K562 (cell line): Measurements from ENCODE around the gene EPB41L3. TPM values are rescaled to one million over a fixed set of nuclear protein-coding genes. Genes with fewer than 3 reads are reported as not detected.

ENCODE experiments used
- ATAC-seq: fragments of 200-7000 bp; cut with Tn5 transposase; 3 replicates; pipeline ENCODE4 v1.9.1; 2020; ENCODE audit warnings: moderate library complexity
- BruUV-seq: library from RNA; stranded (reverse); fragments of 400-500 nt; replicated peaks from 2 replicates; lab custom pipeline; 2021; lab: Mats Ljungman, UMichigan
- CTCF ChIA-PET: fragments of 300-600 bp; formaldehyde crosslinking; extraction: SDS; loops from one replicate; lab custom pipeline; 2021; ENCODE audit warnings: low intra/inter-chr PET ratio; lab: Yijun Ruan, JAX
- POLR2A ChIA-PET: fragments of 300-600, 350-650 bp; sonication (Branson Sonifier 250); formaldehyde crosslinking; extraction: SDS; loops from one replicate; lab custom pipeline; 2021; ENCODE audit warnings: antibody characterized with exemption, inconsistent platforms; lab: Yijun Ruan, JAX
- DNase-seq, 4 experiments: peaks; one replicate each; pipeline versions ENCODE4 v3.0.0 to v3.0.0-alpha.2; 2011 to 2018; ENCODE audit warnings: low spot score in 3 of 4, mixed read lengths in 3 of 4; ENCODE audit errors: extremely low read depth in 1 of 4
- FAIRE-seq: peaks from 2 replicates; lab custom pipeline; 2011; peaks lifted over from hg19 to GRCh38; lab: Jason Lieb, UNC
- H2AFZ ChIP-seq: 2 replicates; pipeline ENCODE4 v1.6.0; 2011; ENCODE audit warnings: low read depth, low read length, control low read depth, inconsistent platforms
- H3K27ac ChIP-seq: fragments of 200-600 bp; 3 replicates; pipeline ENCODE4 v1.8.0; 2011; ENCODE audit warnings: low read depth, mild to moderate bottlenecking, control low read depth, inconsistent platforms, low read length, moderate library complexity, mixed read lengths; ENCODE audit errors: extremely low read depth
- H3K27me3 ChIP-seq, 2 experiments: fragments of 300-600 bp in 1 of 2; 2 replicates in 1 of 2; 3 replicates in 1 of 2; pipeline versions ENCODE4 v1.6.0 to v1.8.0; 2011; ENCODE audit warnings: inconsistent platforms in 2 of 2, low read length in 2 of 2, mild to moderate bottlenecking in 1 of 2, mixed read lengths in 1 of 2, moderate library complexity in 1 of 2; ENCODE audit not compliant: control insufficient read depth in 2 of 2, insufficient read depth in 2 of 2
- H3K36me3 ChIP-seq: fragments of 300-600 bp; 3 replicates; pipeline ENCODE4 v1.8.0; 2011; ENCODE audit warnings: mild to moderate bottlenecking, low read length, inconsistent platforms; ENCODE audit not compliant: control insufficient read depth, insufficient read depth
- H3K4me1 ChIP-seq, 2 experiments: fragments of 200-600 bp in 1 of 2; replicated peaks in 1 of 2; 2 replicates in 1 of 2; 3 replicates in 1 of 2; pipeline versions ENCODE4 v1.5.1 to v1.8.0; 2011; ENCODE audit warnings: inconsistent platforms in 2 of 2, low read length in 2 of 2, mild to moderate bottlenecking in 1 of 2, mixed read lengths in 1 of 2, moderate library complexity in 1 of 2; ENCODE audit not compliant: control insufficient read depth in 2 of 2, insufficient read depth in 2 of 2
- H3K4me2 ChIP-seq: 2 replicates; pipeline ENCODE4 v1.6.1; 2011; ENCODE audit warnings: low read length, control low read depth, inconsistent platforms, mixed read lengths; ENCODE audit not compliant: insufficient read depth
- H3K4me3 ChIP-seq: fragments of 200-600 bp; sonication (generic), shearing (Covaris generic); 2 replicates; pipeline ENCODE4 v1.5.1; 2016; ENCODE audit warnings: control low read depth, inconsistent platforms
- H3K79me2 ChIP-seq: fragments of 200-600 bp; 3 replicates; pipeline ENCODE4 v1.8.0; 2011; ENCODE audit warnings: low read length, inconsistent platforms; ENCODE audit not compliant: control insufficient read depth, insufficient read depth
- H3K9ac ChIP-seq, 2 experiments: 2 replicates each; pipeline versions ENCODE4 v1.6.0 to v1.6.1; 2011; ENCODE audit warnings: low read depth in 2 of 2, low read length in 2 of 2, control low read depth in 1 of 2, inconsistent platforms in 1 of 2, mild to moderate bottlenecking in 1 of 2, mixed read lengths in 1 of 2; ENCODE audit not compliant: insufficient read depth in 1 of 2
- H3K9me1 ChIP-seq: one replicate; pipeline ENCODE4 v1.6.0; 2011; ENCODE audit warnings: inconsistent platforms, mild to moderate bottlenecking, low read length, moderate library complexity; ENCODE audit not compliant: control insufficient read depth, insufficient read depth
- H3K9me3 ChIP-seq: replicated peaks from 2 replicates; pipeline ENCODE4 v1.5.1; 2011; ENCODE audit warnings: low read depth, low read length, inconsistent platforms; ENCODE audit not compliant: control insufficient read depth, insufficient read depth
- H4K20me1 ChIP-seq: replicated peaks from 2 replicates; pipeline ENCODE4 v1.6.1; 2011; ENCODE audit warnings: low read length, inconsistent platforms, mixed read lengths; ENCODE audit not compliant: control insufficient read depth, insufficient read depth
- CAMTA2 ChIP-seq: fragments of 250-450 bp; sonication (Bioruptor Pico); conservative IDR thresholded peaks from 2 replicates; pipeline ENCODE4 v1.5.1; 2022
- FOXK2 ChIP-seq, 2 experiments: fragments of 450-650 bp; IDR thresholded peaks in 1 of 2; conservative IDR thresholded peaks in 1 of 2; 2 replicates each; pipeline ENCODE4 v1.6.1; 2016; ENCODE audit warnings: low read depth in 2 of 2, mild to moderate bottlenecking in 1 of 2
- MEIS2 ChIP-seq: fragments of 450-650 bp; IDR thresholded peaks from 2 replicates; pipeline ENCODE4 v1.6.1; 2014; ENCODE audit warnings: mild to moderate bottlenecking; ENCODE audit not compliant: partially characterized antibody
- SNAPC5 ChIP-seq: fragments of 250-450 bp; sonication (Bioruptor Pico); IDR thresholded peaks from 2 replicates; pipeline ENCODE4 v1.8.0; 2021; ENCODE audit warnings: moderate library complexity, mild to moderate bottlenecking, inconsistent platforms
- TEAD2 ChIP-seq: fragments of 450-650 bp; IDR thresholded peaks from 2 replicates; pipeline ENCODE4 v1.6.1; 2016; ENCODE audit warnings: missing genetic modification characterization, control low read depth, missing compliant biosample characterization
- ZBTB49 ChIP-seq: sonication (generic); formaldehyde crosslinking; IDR thresholded peaks from 2 replicates; pipeline ENCODE4 v1.8.0; 2022; ENCODE audit warnings: missing genetic modification reagents, mild to moderate bottlenecking, borderline replicate concordance
- ZNF280A ChIP-seq: fragments of 450-650 bp; IDR thresholded peaks from 2 replicates; pipeline ENCODE4 v1.6.1; 2018; ENCODE audit warnings: mild to moderate bottlenecking, low read depth; ENCODE audit not compliant: partially characterized antibody
- ZNF561 ChIP-seq: fragments of 450-650 bp; formaldehyde crosslinking; conservative IDR thresholded peaks from 2 replicates; pipeline ENCODE4 v1.4.0; 2020; ENCODE audit warnings: mild to moderate bottlenecking, moderate library complexity
- WGBS: fragments of 100-300 bp; shearing (Covaris generic); methylation state at CpG from one replicate; pipeline ENCODE4 v1.1.6; 2016; ENCODE audit warnings: low coverage, mixed read lengths; ENCODE audit not compliant: insufficient coverage; ENCODE audit errors: missing lambda C conversion rate; 5-methylcytosine and 5-hydroxymethylcytosine counted together
- in situ Hi-C: fragments of 300-500 bp; cut with MboI; formaldehyde crosslinking; loops from 4 replicates; pipeline ENCODE4 v1.15.0; 2018; ENCODE audit warnings: inconsistent platforms, mixed read lengths
- intact Hi-C: fragments of 100-400 bp; cut with micrococcal nuclease; formaldehyde crosslinking; loops from 2 replicates; pipeline ENCODE4 v1.14.2; 2022
- polyA plus RNA-seq, 8 experiments: library from polyadenylated mRNA; depleted of rRNA in 4 of 8; stranded (reverse) in 5 of 8; unstranded in 3 of 8; fragments of >200 nt; fragmentation: Nextera tagmentation in 2 of 8; fragmentation: Illumina TruSeq in 1 of 8; extraction: Ambion mirVana in 2 of 8; extraction: Trizol in 1 of 8; gene quantifications; 2 replicates each; pipeline versions ENCODE4 v1.2.1 to v1.2.3, GENCODE V29; 2011 to 2014; ENCODE audit warnings: inconsistent platforms in 1 of 8, missing spikeins in 1 of 8
- total RNA-seq, 7 experiments: library from RNA; depleted of rRNA in 6 of 7; stranded (reverse); fragments of >200 nt in 6 of 7; fragmentation: Illumina TruSeq in 2 of 7; extraction: Trizol in 2 of 7; gene quantifications; 2 replicates each; pipeline versions ENCODE4 v1.2.1 to v1.2.3, GENCODE V29; 2011 to 2021; ENCODE audit warnings: low replicate concordance in 1 of 7

EPB41L3 gene
- total and polyA plus RNA-seq, 9 of the 15 experiments (the other 6 are each of a cell fraction or from before 2014, with no cell fraction given), result 0.44 to 0.49 TPM; not detected in 7

GRCh38 chr18:5415665-5416064 is 128.1 kb downstream of the EPB41L3 start:
- ChIA-PET POLR2A (no interaction called here), CTCF (no interaction called here)
- H2AFZ ChIP-seq, result no peak overlapping the region
- DNase-seq (no peak), FAIRE-seq (no peak), ATAC-seq (no peak)
- no peaks in the 10 kb centered on the region for H3K79me2 ChIP-seq
- intact Hi-C loops, result no loop called here
- no peaks in the 10 kb centered on the region for H3K27me3 ChIP-seq
- H3K9ac ChIP-seq, result no peak overlapping the region
- H3K36me3 ChIP-seq, result no peaks in the 10 kb centered on the region
- H3K27ac ChIP-seq, result no peak overlapping the region
- 1% methylated on average over 12 of the region's 12 CpGs for WGBS
- no peak overlapping the region for H3K4me2 ChIP-seq
- H3K9me1 ChIP-seq, result no peaks in the 10 kb centered on the region
- BruUV-seq, result no TSS peak
- no peaks in the 10 kb centered on the region for H4K20me1 ChIP-seq
- in situ Hi-C loops, result no loop called here
- H3K4me3 ChIP-seq, result no peak overlapping the region
- no peaks in the 10 kb centered on the region for H3K9me3 ChIP-seq
- TF ChIP-seq ZBTB49 (CRISPR knock-in tag), result no peak
- TF ChIP-seq FOXK2 (conservative IDR thresholded peaks at IDR 0.05 in 1 of 2, IDR thresholded peaks at IDR 0.05 in 1 of 2; ENCODE audit: low read depth in 2 of 2), result no peak
- H3K4me1 ChIP-seq, result no peaks in the 10 kb centered on the region

- POLR2A ChIA-PET, result no interaction called here
These were observed 128.8 kb downstream of the EPB41L3 start for GRCh38 chr18:5415031-5415430.

More at GRCh38 chr18:5415031-5415430, 128.8 kb downstream of the EPB41L3 start:
- Histone ChIP-seq H3K4me1 (no peaks in the 10 kb centered on the region), H3K36me3 (no peaks in the 10 kb centered on the region), H2AFZ (no peak overlapping the region), H3K4me3 (no peak overlapping the region), H3K9me3 (no peaks in the 10 kb centered on the region), H3K27ac (no peak overlapping the region), H3K4me2 (no peak overlapping the region), H3K9ac (no peak overlapping the region), H4K20me1 (no peaks in the 10 kb centered on the region), H3K79me2 (no peaks in the 10 kb centered on the region)
- FAIRE-seq, result no peak
- CTCF ChIA-PET, result no interaction called here
- DNase-seq, result no peak
- in situ Hi-C loops (no loop called here), intact Hi-C loops (no loop called here)
- no TSS peak for BruUV-seq
- 5% methylated on average over 4 of the region's 4 CpGs for WGBS
- TF ChIP-seq ZNF561 (CRISPR knock-in tag), result no peak
- TF ChIP-seq CAMTA2 (CRISPR knock-in tag), result no peak
- TF ChIP-seq ZNF280A, result no peak
- no peak for TF ChIP-seq TEAD2 (tag)
- TF ChIP-seq MEIS2, result no peak
- no peak for TF ChIP-seq SNAPC5 (CRISPR knock-in tag)
- TF ChIP-seq, all 486 proteins: peak for 0
- Histone ChIP-seq H3K9me1 (no peaks in the 10 kb centered on the region), H3K27me3 (no peaks in the 10 kb centered on the region)
- no peak for ATAC-seq
